Type B pancreatic cell (in vitro differentiated cells): ENCODE results near the gene NR3C1. TPM values are rescaled to one million over a fixed set of nuclear protein-coding genes. Genes with fewer than 3 reads are reported as not detected.
A peak's percentile ranks its signal among the peaks of the same experiment; 100 is the strongest.

ENCODE experiments used
- DNase-seq: peaks from one replicate; pipeline ENCODE4 v3.0.0; 2021; ENCODE audit warnings: mixed read lengths; ENCODE audit not compliant: unreplicated experiment; ENCODE audit errors: extremely low spot score
- H3K27ac Mint-ChIP-seq: 2 replicates; pipeline ENCODE4 v1.8.0; 2021; ENCODE audit warnings: mild to moderate bottlenecking, mixed read lengths
- H3K27me3 Mint-ChIP-seq: 2 replicates; pipeline ENCODE4 v1.8.0; 2021; ENCODE audit warnings: mixed read lengths
- H3K36me3 Mint-ChIP-seq: 2 replicates; pipeline ENCODE4 v1.8.0; 2021; ENCODE audit warnings: mixed read lengths
- H3K4me1 Mint-ChIP-seq: one replicate; pipeline ENCODE4 v1.8.0; 2021; ENCODE audit warnings: mixed read lengths; ENCODE audit not compliant: unreplicated experiment
- H3K4me3 Mint-ChIP-seq: 2 replicates; pipeline ENCODE4 v1.8.0; 2021; ENCODE audit warnings: mild to moderate bottlenecking, mixed read lengths
- H3K9me3 Mint-ChIP-seq: 2 replicates; pipeline ENCODE4 v1.8.0; 2021; ENCODE audit warnings: mixed read lengths
- CTCF ChIP-seq: fragments of 200-600 bp; sonication (generic); conservative IDR thresholded peaks from 2 replicates; pipeline ENCODE4 v1.5.0; 2021; ENCODE audit warnings: antibody characterized with exemption, mild to moderate bottlenecking
- total RNA-seq: library from RNA; stranded (reverse); gene quantifications from 2 replicates; pipeline ENCODE4 v1.2.1, GENCODE V29; 2021; ENCODE audit warnings: low replicate concordance

Gene NR3C1
- total RNA-seq, 1 donor from 2014 or later, result 94.0 TPM

DNA sequence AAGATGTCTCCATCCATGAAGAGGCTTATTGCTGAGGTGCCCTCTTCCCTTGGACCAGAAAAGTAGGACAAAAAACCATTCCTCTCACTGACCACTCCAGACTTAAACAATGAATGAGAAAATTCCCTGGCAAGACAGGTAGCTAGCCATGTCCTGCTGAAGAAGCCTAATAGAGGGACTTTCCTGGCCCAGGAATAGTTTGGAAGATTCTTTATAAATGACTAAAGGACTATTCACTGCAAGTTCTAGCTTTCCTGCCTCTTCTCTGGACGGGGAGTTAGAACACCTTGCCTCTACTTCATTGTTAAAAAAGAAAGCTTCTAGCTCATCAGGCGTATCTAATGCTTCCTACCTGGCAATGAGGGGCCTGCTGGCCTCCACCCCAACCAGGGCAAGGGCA, 153.6 kb downstream of the NR3C1 start:
- Mint-ChIP-seq H3K4me3 (no peak overlapping the region), H3K9me3 (peaks cover 12% of the 10 kb centered on the region), H3K36me3 (no peaks in the 10 kb centered on the region), H3K4me1 (peaks cover 7% of the 10 kb centered on the region), H3K27ac (no peak overlapping the region), H3K27me3 (no peaks in the 10 kb centered on the region)
- no peak for TF ChIP-seq CTCF
- no peak for DNase-seq

DNA sequence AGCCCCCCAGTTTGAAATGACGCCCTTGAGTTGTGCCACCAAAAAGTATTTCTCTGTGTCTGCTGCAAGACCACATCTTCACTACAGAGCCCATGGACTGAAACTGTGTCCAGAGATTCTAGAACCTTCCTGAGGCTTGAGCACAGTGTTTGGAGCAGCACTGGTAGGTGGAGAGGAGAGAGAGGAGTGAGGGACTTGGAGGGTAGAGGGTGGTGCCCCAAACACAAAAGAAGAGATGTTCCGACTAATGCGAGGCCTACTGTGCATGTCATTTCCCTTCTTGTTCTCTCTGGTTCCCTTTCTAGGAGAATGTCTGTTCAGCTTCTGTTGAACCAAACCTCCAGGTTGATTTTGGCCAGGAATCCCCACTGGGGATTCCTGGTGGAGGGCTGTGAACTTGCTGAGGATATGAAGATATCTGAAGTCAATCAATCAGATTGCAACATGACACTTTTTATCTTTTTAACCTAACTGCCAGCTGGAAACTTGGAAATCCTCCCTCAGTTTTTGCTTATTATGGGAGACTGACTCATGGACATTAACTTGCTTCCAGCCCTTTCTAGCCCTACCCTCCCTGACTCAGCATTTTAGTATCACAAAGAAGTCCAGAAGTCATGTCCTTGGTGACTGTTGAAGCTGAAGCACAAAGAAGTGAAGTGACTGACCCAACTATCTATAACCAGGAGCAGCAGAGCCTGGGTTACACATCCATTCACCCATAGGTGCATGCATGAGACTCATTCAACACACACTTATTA, 154.5 kb downstream of the NR3C1 start:
- Mint-ChIP-seq H3K9me3 (peaks cover 12% of the 10 kb centered on the region), H3K4me1 (peaks cover 11% of the 10 kb centered on the region), H3K27me3 (no peaks in the 10 kb centered on the region), H3K27ac (no peak overlapping the region), H3K36me3 (no peaks in the 10 kb centered on the region), H3K4me3 (no peak overlapping the region)
- no peak for TF ChIP-seq CTCF
- DNase-seq, result no peak

DNA sequence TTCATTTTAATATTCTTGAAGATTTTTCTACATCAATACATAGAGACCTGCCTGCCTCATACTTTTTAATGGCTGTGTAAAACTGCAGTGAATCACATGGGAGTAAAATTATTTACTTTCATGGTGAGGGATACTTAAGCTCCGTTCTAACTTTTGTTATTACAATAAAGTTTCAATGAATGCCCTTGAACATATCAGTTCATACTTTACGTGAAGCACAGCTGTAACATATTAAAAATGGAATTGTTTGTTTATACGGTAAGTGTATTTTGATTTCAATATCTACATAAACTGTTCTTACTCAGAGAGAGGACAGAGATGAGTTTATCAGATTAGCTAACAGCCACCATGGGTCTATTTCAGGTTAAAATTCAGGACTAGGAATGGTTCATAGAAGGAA, 155.1 kb downstream of the NR3C1 start:
- Mint-ChIP-seq H3K4me1 (peaks cover 16% of the 10 kb centered on the region), H3K36me3 (no peaks in the 10 kb centered on the region), H3K27ac (no peak overlapping the region), H3K9me3 (peaks cover 12% of the 10 kb centered on the region), H3K27me3 (no peaks in the 10 kb centered on the region), H3K4me3 (no peak overlapping the region)
- TF ChIP-seq CTCF, result no peak
- no peak for DNase-seq

GRCh38 chr5:143247134-143247815, 156.2 kb downstream of the NR3C1 start:
- no peaks in the 10 kb centered on the region for H3K27me3 Mint-ChIP-seq
- no peak for TF ChIP-seq CTCF
- H3K36me3 Mint-ChIP-seq, result no peaks in the 10 kb centered on the region
- no peak for DNase-seq
- peaks cover 12% of the 10 kb centered on the region for H3K9me3 Mint-ChIP-seq
- H3K4me3 Mint-ChIP-seq, result no peak overlapping the region
- H3K27ac Mint-ChIP-seq, result no peak overlapping the region
- H3K4me1 Mint-ChIP-seq, result peaks cover 16% of the 10 kb centered on the region

- TF ChIP-seq CTCF, result no peak
- H3K36me3 Mint-ChIP-seq, result no peaks in the 10 kb centered on the region
- DNase-seq, result no peak
- H3K9me3 Mint-ChIP-seq, result peaks cover 12% of the 10 kb centered on the region
- H3K27me3 Mint-ChIP-seq, result no peaks in the 10 kb centered on the region
- H3K4me3 Mint-ChIP-seq, result peak overlapping the region; percentile 24
- peaks cover 16% of the 10 kb centered on the region for H3K4me1 Mint-ChIP-seq
- peak overlapping the region; percentile 65 for H3K27ac Mint-ChIP-seq
Observed at GRCh38 chr5:143245929-143246561, 157.4 kb downstream of the NR3C1 start.
